B cell (primary cell): ENCODE results near the gene PLA2G10. TPM values are rescaled to one million over a fixed set of nuclear protein-coding genes. Genes with fewer than 3 reads are reported as not detected.
"Not testable (repeated sequence)": the region's sequence is repeated elsewhere in the genome, so short reads cannot be mapped to it uniquely, and the experiment has no call there.

Experiments
- ATAC-seq: fragments of 200-7000 bp; cut with Tn5 transposase; one replicate; pipeline ENCODE4 v1.10.0; 2021; ENCODE audit warnings: low read depth, mild to moderate bottlenecking, moderate number of reproducible peaks, moderate library complexity
- CTCF ChIA-PET: fragments of 350-600 bp; sonication (Branson Sonifier 250); formaldehyde crosslinking; loops from one replicate; lab custom pipeline; 2021; ENCODE audit warnings: antibody characterized with exemption, inconsistent platforms; lab: Charles Lee
- POLR2A ChIA-PET: fragments of 350-600 bp; sonication (Branson Sonifier 250); formaldehyde crosslinking; loops from one replicate; lab custom pipeline; 2021; ENCODE audit warnings: antibody characterized with exemption; lab: Charles Lee
- DNase-seq: peaks from one replicate; pipeline ENCODE4 v3.0.0; 2013
- H2AFZ ChIP-seq: 2 replicates; pipeline ENCODE4 v1.6.1; 2012; ENCODE audit warnings: mild to moderate bottlenecking, low read depth, low read length; ENCODE audit not compliant: insufficient read depth, poor library complexity, severe bottlenecking
- H3K27ac ChIP-seq, 2 donors: 1 replicate in 1 of 2; 2 replicates in 1 of 2; pipeline ENCODE4 v1.5.1; 2012 to 2013; ENCODE audit warnings: low read length in 2 of 2, mild to moderate bottlenecking in 2 of 2, moderate library complexity in 1 of 2
- H3K27me3 ChIP-seq, 4 experiments: fragments of 200-600 bp in 1 of 4; sonication (generic) in 1 of 4; replicated peaks in 1 of 4; 1 replicate in 2 of 4; 2 replicates in 2 of 4; pipeline versions ENCODE4 v1.6.1 to v1.7.0; 2013 to 2016; ENCODE audit warnings: low read length in 3 of 4, mild to moderate bottlenecking in 2 of 4, mixed read lengths in 1 of 4, moderate library complexity in 1 of 4; ENCODE audit not compliant: insufficient read depth in 4 of 4, control insufficient read depth in 3 of 4; ENCODE audit errors: control extremely low read depth in 1 of 4
- H3K36me3 ChIP-seq, 2 experiments: replicated peaks in 1 of 2; 1 replicate in 1 of 2; 2 replicates in 1 of 2; pipeline versions ENCODE4 v1.6.1 to v1.7.1; 2013; ENCODE audit warnings: low read length in 1 of 2; ENCODE audit not compliant: insufficient read depth in 2 of 2, control insufficient read depth in 1 of 2; ENCODE audit errors: control extremely low read depth in 1 of 2, extremely low read depth in 1 of 2
- H3K4me1 ChIP-seq, 2 donors: fragments of 200-600 bp in 1 of 2; sonication (generic) in 1 of 2; 1 replicate in 1 of 2; 2 replicates in 1 of 2; pipeline versions ENCODE4 v1.5.1 to v1.6.1; 2013 to 2017; ENCODE audit warnings: low read length in 2 of 2; ENCODE audit not compliant: control insufficient read depth in 2 of 2, insufficient read depth in 2 of 2
- H3K4me2 ChIP-seq: replicated peaks from 2 replicates; pipeline ENCODE3; 2012; ENCODE audit warnings: mild to moderate bottlenecking, low read depth, low read length; ENCODE audit not compliant: poor library complexity, severe bottlenecking
- H3K4me3 ChIP-seq, 5 experiments: fragments of 200-600 bp in 1 of 5; sonication (generic) in 1 of 5; 1 replicate in 3 of 5; 2 replicates in 2 of 5; pipeline versions ENCODE4 v1.5.1 to v1.7.0; 2011 to 2016; ENCODE audit warnings: low read length in 4 of 5, mild to moderate bottlenecking in 4 of 5, low read depth in 2 of 5, control low read depth in 1 of 5, moderate library complexity in 1 of 5; ENCODE audit not compliant: insufficient read depth in 1 of 5; ENCODE audit errors: control extremely low read depth in 1 of 5, extremely low read depth in 1 of 5
- H3K79me2 ChIP-seq: fragments of 200-600 bp; sonication (generic); one replicate; pipeline ENCODE4 v1.6.0; 2016; ENCODE audit warnings: low read length; ENCODE audit not compliant: control insufficient read depth, insufficient read depth
- H3K9ac ChIP-seq: fragments of 200-600 bp; sonication (generic); 2 replicates; pipeline ENCODE4 v1.6.1; 2017; ENCODE audit warnings: mild to moderate bottlenecking, low read length, moderate library complexity
- H3K9me3 ChIP-seq, 3 donors: one replicate each; pipeline versions ENCODE4 v1.6.1 to v1.7.1; 2013; ENCODE audit warnings: low read length in 2 of 3; ENCODE audit not compliant: control insufficient read depth in 2 of 3, insufficient read depth in 1 of 3; ENCODE audit errors: control extremely low read depth in 1 of 3
- H4K20me1 ChIP-seq: 2 replicates; pipeline ENCODE4 v1.6.0; 2012; ENCODE audit warnings: mild to moderate bottlenecking, low read length; ENCODE audit not compliant: insufficient read depth, control insufficient read depth, poor library complexity, severe bottlenecking
- H3K27ac Mint-ChIP-seq: one replicate; pipeline ENCODE4 v1.8.0; 2021; ENCODE audit warnings: mixed read lengths
- H3K27me3 Mint-ChIP-seq: one replicate; pipeline ENCODE4 v1.8.0; 2021; ENCODE audit warnings: mixed read lengths
- H3K4me1 Mint-ChIP-seq: one replicate; pipeline ENCODE4 v1.8.0; 2021; ENCODE audit warnings: mixed read lengths
- H3K4me3 Mint-ChIP-seq: one replicate; pipeline ENCODE4 v1.8.0; 2021; ENCODE audit warnings: mixed read lengths
- H3K9me3 Mint-ChIP-seq: one replicate; pipeline ENCODE4 v1.8.0; 2022; ENCODE audit warnings: mixed read lengths; ENCODE audit not compliant: insufficient read depth
- CTCF ChIP-seq: fragments of 200-600 bp; IDR thresholded peaks from one replicate; pipeline ENCODE4 v1.8.0; 2022; ENCODE audit warnings: antibody characterized with exemption, mild to moderate bottlenecking
- EZH2 ChIP-seq: IDR thresholded peaks from 2 replicates; pipeline ENCODE4 v1.6.1; 2012; ENCODE audit warnings: borderline replicate concordance, low read depth, mild to moderate bottlenecking, moderate library complexity, low read length; ENCODE audit not compliant: insufficient read depth, poor library complexity, severe bottlenecking
- WGBS: methylation state at CpG from one replicate; pipeline ENCODE4 v1.1.5; 2013; ENCODE audit warnings: missing lambda C conversion rate; ENCODE audit not compliant: insufficient coverage; 5-methylcytosine and 5-hydroxymethylcytosine counted together
- intact Hi-C: fragments of 100-400 bp; cut with micrococcal nuclease; formaldehyde crosslinking; loops from one replicate; pipeline ENCODE4 v1.10.0; 2022
- polyA plus RNA-seq: library from polyadenylated mRNA; depleted of rRNA; stranded (reverse); fragments of >200 nt; gene quantifications from 2 replicates; pipeline ENCODE4 v1.2.3, GENCODE V29; 2012
- total RNA-seq, 2 donors: library from RNA; stranded (reverse); fragments of 120-200 nt in 1 of 2; gene quantifications; 1 replicate in 1 of 2; 2 replicates in 1 of 2; pipeline versions ENCODE4 v1.2.3 to v1.2.4, GENCODE V29; 2013 to 2022

Gene PLA2G10
- total and polyA plus RNA-seq, 2 donors (not counting 1 experiment from before 2014, with no cell fraction given): not detected

GRCh38 chr16:14636179-14636950 is 57.7 kb downstream of the PLA2G10 start:
- H3K9me3 Mint-ChIP-seq, H3K27me3 ChIP-seq, H3K9ac ChIP-seq, H3K4me3 Mint-ChIP-seq, H3K27ac ChIP-seq, H3K4me2 ChIP-seq, H3K4me3 ChIP-seq, CTCF ChIA-PET, H3K9me3 ChIP-seq, DNase-seq, ATAC-seq, H3K27me3 Mint-ChIP-seq, H3K27ac Mint-ChIP-seq, H2AFZ ChIP-seq, POLR2A ChIA-PET: not testable (repeated sequence)
- H3K4me1 Mint-ChIP-seq: peaks cover 54% of the 10 kb centered on the region
- 90% methylated on average over 3 of the region's 17 CpGs for WGBS
- Histone ChIP-seq H3K79me2 (peaks cover 93% of the 10 kb centered on the region), H4K20me1 (peaks cover 68% of the 10 kb centered on the region), H3K36me3 (peaks cover 5 to 14% of the 10 kb centered on the region in 2 experiments), H3K4me1 (peaks cover 21 to 26% of the 10 kb centered on the region in 2 donors)
- intact Hi-C loops: loop anchor here (10.0 kb wide), 1 partner anchor 458 kb away; the partner anchor contains the start of gene RRN3

GRCh38 chr16:14635395-14636165 is 58.5 kb downstream of the PLA2G10 start:
- DNase-seq (no peak), ATAC-seq (no peak)
- Histone ChIP-seq H3K27me3 (no peaks in the 10 kb centered on the region), H3K4me2 (no peak overlapping the region), H3K4me1 (peaks cover 23 to 29% of the 10 kb centered on the region in 2 donors), H3K36me3 (peaks cover 5 to 11% of the 10 kb centered on the region in 2 experiments), H3K9ac (no peak overlapping the region), H3K4me3 (no peak overlapping the region), H2AFZ (no peak overlapping the region), H4K20me1 (peaks cover 60% of the 10 kb centered on the region), H3K9me3 (peaks cover 0 to 6% (median 0%) of the 10 kb centered on the region in 3 donors), H3K27ac (peak overlapping the region in 1 of 2 donors; percentile 36), H3K79me2 (peaks cover 86% of the 10 kb centered on the region)
- POLR2A ChIA-PET: no interaction called here
- H3K27ac Mint-ChIP-seq: no peak overlapping the region
- CTCF ChIA-PET: interaction anchor here (1.2 kb wide), 1 partner anchor 10 kb away, joined by 3 read pairs; no protein-coding TSS in a partner anchor
- no peak for TF ChIP-seq EZH2
- no peak for TF ChIP-seq CTCF
- H3K27me3 Mint-ChIP-seq: no peaks in the 10 kb centered on the region
- 95% methylated on average over 9 of the region's 12 CpGs for WGBS
- no peaks in the 10 kb centered on the region for H3K9me3 Mint-ChIP-seq
- intact Hi-C loops: loop anchor here (10.0 kb wide), 1 partner anchor 459 kb away; the partner anchor contains the start of gene RRN3
- H3K4me3 Mint-ChIP-seq: peak overlapping the region; percentile 100
- peaks cover 50% of the 10 kb centered on the region for H3K4me1 Mint-ChIP-seq
